Measurements from ENCODE around the gene RPL36AL. TPM values are rescaled to one million over a fixed set of nuclear protein-coding genes. Genes with fewer than 3 reads are reported as not detected.
A peak's percentile ranks its signal among the peaks of the same experiment; 100 is the strongest.
"Not testable (repeated sequence)": the region's sequence is repeated elsewhere in the genome, so short reads cannot be mapped to it uniquely, and the experiment has no call there.

The RPL36AL gene
- total RNA-seq, 2 donors from 2014 or later = 120 to 180 TPM

GRCh38 chr14:49622022-49622607, 1.7 kb upstream of the RPL36AL start:
- TF ChIP-seq CTCF (IDR thresholded peaks at IDR 0.05) = no peak
- H3K4me3 ChIP-seq = peak overlapping the region; percentile 95
- H3K27ac ChIP-seq = no peak overlapping the region
- no peaks in the 10 kb centered on the region for H3K9me3 ChIP-seq
- no peaks in the 10 kb centered on the region for H3K27me3 ChIP-seq (replicated peaks; ENCODE audit: insufficient read depth)
- DNase-seq (ENCODE audit: low spot score) (no peak), ATAC-seq (ENCODE audit: insufficient number of reproducible peaks, low FRiP score, low read depth) (no peak)
- peaks cover 10% of the 10 kb centered on the region for H3K36me3 ChIP-seq
- H3K4me1 ChIP-seq (ENCODE audit: control insufficient read depth in 1 of 2, low read depth in 2 of 2) = peaks cover 31 to 50% of the 10 kb centered on the region in 2 donors

- Histone ChIP-seq H3K9me3 (no peaks in the 10 kb centered on the region), H3K4me1 (ENCODE audit: control insufficient read depth in 1 of 2, low read depth in 2 of 2) (peaks cover 31 to 50% of the 10 kb centered on the region in 2 donors), H3K27ac (peak overlapping the region; percentile 96 to 98), H3K36me3 (peaks cover 10% of the 10 kb centered on the region), H3K27me3 (replicated peaks; ENCODE audit: insufficient read depth) (no peaks in the 10 kb centered on the region), H3K4me3 (peak overlapping the region; percentile 95)
- TF ChIP-seq CTCF (IDR thresholded peaks at IDR 0.05) = peak; percentile 6
- ATAC-seq (ENCODE audit: insufficient number of reproducible peaks, low FRiP score, low read depth) (no peak), DNase-seq (ENCODE audit: low spot score) (peak; percentile 25)
Measured at GRCh38 chr14:49621114-49621881, 872 bp upstream of the RPL36AL start.

- no peak for TF ChIP-seq CTCF (IDR thresholded peaks at IDR 0.05)
- peaks cover 31 to 50% of the 10 kb centered on the region in 2 donors for H3K4me1 ChIP-seq (ENCODE audit: control insufficient read depth in 1 of 2, low read depth in 2 of 2)
Measured at GRCh38 chr14:49619730-49620129, 696 bp downstream of the RPL36AL start.

GRCh38 chr14:49619273-49619672, 1.2 kb downstream of the RPL36AL start:
- not testable (repeated sequence) for DNase-seq (ENCODE audit: low spot score); H3K27me3 ChIP-seq (replicated peaks; ENCODE audit: insufficient read depth); H3K36me3 ChIP-seq; H3K9me3 ChIP-seq; ATAC-seq (ENCODE audit: insufficient number of reproducible peaks, low FRiP score, low read depth)
- peaks cover 31 to 48% of the 10 kb centered on the region in 2 donors for H3K4me1 ChIP-seq (ENCODE audit: control insufficient read depth in 1 of 2, low read depth in 2 of 2)
- peak overlapping the region in 1 of 2 donors; percentile 98 for H3K27ac ChIP-seq
- peak overlapping the region; percentile 95 for H3K4me3 ChIP-seq

More at GRCh38 chr14:49619730-49620129, 696 bp downstream of the RPL36AL start:
- ATAC-seq (ENCODE audit: insufficient number of reproducible peaks, low FRiP score, low read depth) = no peak
- Histone ChIP-seq H3K9me3 (no peaks in the 10 kb centered on the region), H3K4me3 (peak overlapping the region; percentile 95), H3K27ac (peak overlapping the region; percentile 96 to 98), H3K27me3 (replicated peaks; ENCODE audit: insufficient read depth) (no peaks in the 10 kb centered on the region), H3K36me3 (peaks cover 4% of the 10 kb centered on the region)
- no peak for DNase-seq (ENCODE audit: low spot score)

GRCh38 chr14:49617852-49618519, 2.4 kb downstream of the RPL36AL start:
- Histone ChIP-seq H3K4me1 (ENCODE audit: control insufficient read depth in 1 of 2, low read depth in 2 of 2) (peaks cover 20 to 35% of the 10 kb centered on the region in 2 donors), H3K9me3 (no peaks in the 10 kb centered on the region), H3K27ac (no peak overlapping the region), H3K27me3 (replicated peaks; ENCODE audit: insufficient read depth) (no peaks in the 10 kb centered on the region), H3K36me3 (peaks cover 4% of the 10 kb centered on the region), H3K4me3 (no peak overlapping the region)
- no peak for DNase-seq (ENCODE audit: low spot score)
- no peak for ATAC-seq (ENCODE audit: insufficient number of reproducible peaks, low FRiP score, low read depth)
- no peak for TF ChIP-seq CTCF (IDR thresholded peaks at IDR 0.05)
